OCI-LY3 (cell line): ENCODE measurements around the gene IQSEC1.

Experiments
- CTCF ChIP-seq: fragments of 200-600, 300-600 bp; sonication (generic); IDR thresholded peaks from 2 replicates; pipeline ENCODE4 v1.5.1; 2014; ENCODE audit warnings: antibody characterized with exemption, low read length, low read depth
- EZH2phosphoT487 ChIP-seq: fragments of 200-600 bp; shearing (Covaris generic); IDR thresholded peaks from 2 replicates; pipeline ENCODE4 v1.6.1; 2018; ENCODE audit warnings: antibody characterized with exemption, mixed run types, low read depth

GRCh38 chr3:12982619-12983101 is 90.6 kb downstream of the IQSEC1 start:
- TF ChIP-seq CTCF (no peak), EZH2phosphoT487 (no peak)
